Activated CD8-positive, alpha-beta memory T cell treated with anti-CD3 and anti-CD28 coated beads, Interleukin-2, amount 10 ng/mL, durations not matched to agents 7 days and 5 days (primary cell): ENCODE results near the gene TSC22D4. TPM values are rescaled to one million over a fixed set of nuclear protein-coding genes. Genes with fewer than 3 reads are reported as not detected.

Experiments used
- ATAC-seq: fragments of 150-1000 bp; cut with Tn5 transposase; one replicate; pipeline ENCODE4 v1.10.0; 2021; ENCODE audit warnings: moderate library complexity
- CTCF ChIA-PET: fragments of 350-600 bp; sonication (Branson Sonifier 250); formaldehyde crosslinking; loops from one replicate; lab custom pipeline; 2021; ENCODE audit warnings: antibody characterized with exemption; lab: Charles Lee
- DNase-seq: peaks from one replicate; pipeline ENCODE4 v3.0.0-alpha.2; 2020
- H3K27ac Mint-ChIP-seq: one replicate; pipeline ENCODE4 v1.8.0; 2021; ENCODE audit warnings: mild to moderate bottlenecking, mixed read lengths
- H3K27me3 Mint-ChIP-seq: one replicate; pipeline ENCODE4 v1.8.0; 2021; ENCODE audit warnings: mixed read lengths
- H3K36me3 Mint-ChIP-seq: one replicate; pipeline ENCODE4 v1.8.0; 2021; ENCODE audit warnings: mild to moderate bottlenecking, mixed read lengths
- H3K4me1 Mint-ChIP-seq: one replicate; pipeline ENCODE4 v1.8.0; 2021; ENCODE audit warnings: mixed read lengths
- H3K4me3 Mint-ChIP-seq: one replicate; pipeline ENCODE4 v1.8.0; 2021; ENCODE audit warnings: mild to moderate bottlenecking, moderate library complexity, mixed read lengths
- H3K9me3 Mint-ChIP-seq: one replicate; pipeline ENCODE4 v1.8.0; 2022; ENCODE audit warnings: low read depth, mixed read lengths
- total RNA-seq, 2 experiments: library from RNA; stranded (reverse); gene quantifications; one replicate each; pipeline ENCODE4 v1.2.3, GENCODE V29; 2021

The TSC22D4 gene
- total RNA-seq, 2 experiments from 2014 or later: 128 to 144 TPM

DNA sequence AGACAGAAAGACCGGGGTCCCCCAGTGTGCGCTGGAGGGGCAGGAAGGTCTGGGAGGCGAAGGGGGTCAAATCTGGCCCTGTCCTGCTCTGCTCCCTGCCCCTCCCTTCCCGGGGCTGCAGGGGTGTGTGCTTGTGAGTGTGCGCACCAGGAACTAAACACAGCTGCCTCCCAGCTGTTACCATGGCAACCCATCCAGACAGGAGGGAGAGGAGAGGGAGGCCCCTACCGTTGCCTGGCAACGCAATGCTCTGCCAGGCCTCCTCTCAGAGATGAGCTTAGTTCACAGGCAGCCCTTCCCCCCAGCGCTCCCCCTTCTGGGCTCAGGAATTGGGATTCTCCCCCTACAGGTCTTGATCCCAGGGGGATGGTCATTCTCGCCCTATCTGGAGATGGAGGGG, 10.8 kb upstream of the TSC22D4 start:
- Mint-ChIP-seq H3K36me3 (no peaks in the 10 kb centered on the region), H3K4me3 (no peak overlapping the region), H3K27me3 (peaks cover 6% of the 10 kb centered on the region), H3K27ac (no peak overlapping the region), H3K9me3 (no peaks in the 10 kb centered on the region), H3K4me1 (peaks cover 7% of the 10 kb centered on the region)
- DNase-seq (peak; percentile 65), ATAC-seq (peak; percentile 31)
- CTCF ChIA-PET: interaction anchor here (1.9 to 2.0 kb wide), 2 partner anchors 21 to 70 kb away, joined by 5 to 8 read pairs; no protein-coding TSS in a partner anchor

DNA sequence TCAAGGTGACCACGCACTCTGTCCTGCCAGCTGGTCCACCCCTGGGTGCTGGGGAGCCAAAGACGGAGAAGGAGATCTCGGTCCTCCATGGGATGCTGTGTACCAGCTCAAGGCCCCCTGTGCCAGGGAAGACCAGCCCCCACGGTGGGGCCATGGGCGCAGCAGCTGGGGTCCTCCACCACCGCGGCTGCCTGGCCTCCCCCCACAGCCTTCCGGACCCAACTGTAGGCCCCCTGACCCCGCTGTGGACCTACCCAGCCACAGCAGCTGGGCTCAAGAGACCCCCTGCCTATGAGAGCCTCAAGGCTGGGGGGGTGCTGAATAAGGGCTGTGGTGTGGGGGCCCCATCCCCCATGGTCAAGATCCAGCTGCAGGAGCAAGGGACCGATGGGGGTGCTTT, 10.1 kb upstream of the TSC22D4 start:
- H3K27ac Mint-ChIP-seq: no peak overlapping the region
- no peak overlapping the region for H3K4me3 Mint-ChIP-seq
- no peak for ATAC-seq
- H3K9me3 Mint-ChIP-seq: no peaks in the 10 kb centered on the region
- CTCF ChIA-PET: interaction anchor here (0.9 to 2.0 kb wide), 4 partner anchors 9 to 71 kb away, joined by 4 to 8 read pairs (median 5); no protein-coding TSS in a partner anchor
- H3K27me3 Mint-ChIP-seq: peaks cover 4% of the 10 kb centered on the region
- no peak for DNase-seq
- H3K36me3 Mint-ChIP-seq: no peaks in the 10 kb centered on the region
- H3K4me1 Mint-ChIP-seq: peaks cover 7% of the 10 kb centered on the region

- Mint-ChIP-seq H3K9me3 (no peaks in the 10 kb centered on the region), H3K4me3 (no peak overlapping the region), H3K36me3 (no peaks in the 10 kb centered on the region), H3K27me3 (peaks cover 4% of the 10 kb centered on the region), H3K4me1 (peaks cover 5% of the 10 kb centered on the region), H3K27ac (no peak overlapping the region)
- no peak for ATAC-seq
- DNase-seq: no peak
- CTCF ChIA-PET: interaction anchor here (0.9 to 3.9 kb wide), 5 partner anchors 9 to 71 kb away, joined by 4 to 20 read pairs (median 5); no protein-coding TSS in a partner anchor
These were observed 9.5 kb upstream of the TSC22D4 start for GRCh38 chr7:100488333-100489095.

DNA sequence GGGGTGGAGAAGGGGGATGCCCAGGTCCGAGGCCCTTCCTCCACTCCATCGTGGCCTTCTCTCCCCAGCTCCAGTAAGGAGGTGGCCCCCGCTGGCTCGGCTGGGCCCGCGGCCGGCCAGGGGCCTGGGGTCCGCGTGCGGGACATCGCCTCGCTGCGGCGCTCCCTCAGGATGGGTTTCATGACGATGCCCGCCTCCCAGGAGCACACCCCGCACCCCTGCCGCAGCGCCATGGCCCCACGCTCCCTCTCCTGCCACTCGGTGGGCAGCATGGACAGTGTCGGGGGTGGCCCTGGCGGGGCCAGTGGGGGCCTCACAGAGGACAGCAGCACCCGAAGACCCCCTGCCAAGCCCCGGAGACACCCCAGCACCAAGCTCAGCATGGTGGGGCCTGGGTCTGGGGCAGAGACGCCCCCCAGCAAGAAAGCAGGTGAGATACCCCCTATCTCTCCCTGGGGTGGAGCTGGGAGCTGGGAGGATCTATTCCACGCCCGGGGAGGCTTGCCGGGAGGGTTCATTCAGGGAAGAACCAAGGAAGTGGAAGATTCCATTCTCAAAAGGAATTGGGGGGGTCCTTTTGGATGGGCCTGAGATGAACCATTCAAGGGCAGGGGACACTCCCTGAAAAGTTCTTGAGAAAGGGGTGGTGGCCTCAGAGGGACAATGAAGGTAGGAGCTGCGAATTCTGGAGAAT, 7.9 kb upstream of the TSC22D4 start:
- no peaks in the 10 kb centered on the region for H3K36me3 Mint-ChIP-seq
- no peaks in the 10 kb centered on the region for H3K9me3 Mint-ChIP-seq
- no peaks in the 10 kb centered on the region for H3K27me3 Mint-ChIP-seq
- peaks cover 7% of the 10 kb centered on the region for H3K4me1 Mint-ChIP-seq
- no peak overlapping the region for H3K27ac Mint-ChIP-seq
- no peak overlapping the region for H3K4me3 Mint-ChIP-seq
- ATAC-seq (no peak), DNase-seq (no peak)
- CTCF ChIA-PET: interaction anchor here (1.0 to 3.9 kb wide), 3 partner anchors 18 to 72 kb away, joined by 3 to 20 read pairs (median 3); no protein-coding TSS in a partner anchor

DNA sequence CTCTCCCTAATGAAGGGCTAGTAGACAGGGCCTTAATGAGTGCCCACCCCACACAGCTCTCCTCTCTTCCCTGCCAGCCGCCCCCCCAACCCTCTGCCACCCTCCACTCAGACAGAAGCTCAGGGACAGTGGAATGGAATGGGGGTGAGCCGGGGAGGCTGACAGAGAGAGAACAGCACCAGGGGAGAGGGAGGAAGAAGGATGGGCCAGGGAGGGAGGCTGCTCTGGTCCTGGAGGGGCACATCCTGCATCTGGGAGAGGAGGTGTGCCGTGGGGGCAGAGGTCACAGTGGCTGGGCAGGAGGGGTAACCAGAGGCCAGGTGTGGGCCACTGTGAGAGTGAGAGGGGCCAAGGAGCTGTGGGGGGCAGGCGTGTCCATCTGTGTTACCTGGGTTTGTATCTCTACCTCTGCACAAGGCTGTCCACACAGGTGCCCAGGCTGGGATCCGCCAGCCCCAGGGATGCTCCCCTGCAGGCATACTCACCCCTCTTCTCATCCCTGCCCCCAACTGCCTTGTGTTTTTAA, 7.2 kb upstream of the TSC22D4 start:
- H3K9me3 Mint-ChIP-seq: no peaks in the 10 kb centered on the region
- H3K4me1 Mint-ChIP-seq: peaks cover 7% of the 10 kb centered on the region
- H3K36me3 Mint-ChIP-seq: no peaks in the 10 kb centered on the region
- H3K27me3 Mint-ChIP-seq: no peaks in the 10 kb centered on the region
- CTCF ChIA-PET: interaction anchor here (3.9 kb wide), 1 partner anchor 73 kb away, joined by 20 read pairs; no protein-coding TSS in a partner anchor
- no peak overlapping the region for H3K27ac Mint-ChIP-seq
- no peak overlapping the region for H3K4me3 Mint-ChIP-seq
- ATAC-seq: no peak
- no peak for DNase-seq

DNA sequence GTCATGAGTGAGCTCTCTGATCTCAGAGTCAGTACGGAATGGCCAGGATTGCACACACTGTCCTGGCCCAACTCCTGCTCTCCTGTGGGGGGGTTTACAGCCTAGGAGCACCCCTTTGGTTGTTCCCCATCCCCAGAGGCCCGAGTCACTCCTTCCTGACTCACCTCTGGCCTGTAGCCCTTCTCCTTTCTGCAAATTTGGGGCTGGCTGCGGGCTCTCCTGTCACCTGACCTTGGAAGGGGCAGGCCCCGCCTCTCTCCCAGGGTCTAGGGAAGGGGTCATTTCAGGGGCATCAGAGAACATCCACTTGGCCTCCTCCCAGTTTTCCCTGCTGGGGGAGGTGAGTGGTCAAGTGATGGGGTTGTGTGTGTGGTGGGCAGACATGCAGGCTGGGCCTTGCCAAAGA, 6.5 kb upstream of the TSC22D4 start:
- CTCF ChIA-PET: interaction anchor here (0.9 to 3.9 kb wide), 3 partner anchors 16 to 74 kb away, joined by 3 to 20 read pairs (median 5); partner anchors contain the start of gene AGFG2
- no peak for DNase-seq
- no peaks in the 10 kb centered on the region for H3K27me3 Mint-ChIP-seq
- no peaks in the 10 kb centered on the region for H3K36me3 Mint-ChIP-seq
- no peak overlapping the region for H3K4me3 Mint-ChIP-seq
- H3K27ac Mint-ChIP-seq: no peak overlapping the region
- no peak for ATAC-seq
- no peaks in the 10 kb centered on the region for H3K9me3 Mint-ChIP-seq
- H3K4me1 Mint-ChIP-seq: peaks cover 7% of the 10 kb centered on the region

DNA sequence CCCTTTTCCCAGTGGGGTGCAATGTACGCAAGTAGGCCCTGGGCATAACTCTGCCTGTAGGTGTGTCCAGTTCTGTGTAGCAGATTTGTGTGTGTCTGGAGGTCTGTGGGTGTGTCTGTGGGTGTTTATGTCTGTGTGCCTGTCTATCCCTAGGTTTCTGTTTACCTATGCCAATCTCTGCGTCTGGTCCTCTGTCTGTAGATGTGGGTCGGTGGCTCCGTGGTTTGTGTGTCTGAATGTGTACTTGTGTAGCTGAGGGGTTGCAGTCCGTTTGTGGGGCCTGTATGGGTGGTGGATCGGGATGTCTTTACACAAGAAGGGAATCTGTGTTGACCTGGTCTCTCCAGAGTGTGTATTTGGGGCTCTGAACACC, 5.6 kb upstream of the TSC22D4 start:
- Mint-ChIP-seq H3K4me1 (peaks cover 7% of the 10 kb centered on the region), H3K4me3 (peak overlapping the region; percentile 3), H3K36me3 (no peaks in the 10 kb centered on the region), H3K9me3 (no peaks in the 10 kb centered on the region), H3K27me3 (no peaks in the 10 kb centered on the region), H3K27ac (no peak overlapping the region)
- CTCF ChIA-PET: interaction anchor here (0.6 to 3.9 kb wide), 4 partner anchors 15 to 74 kb away, joined by 3 to 20 read pairs (median 4); partner anchors contain the start of gene AGFG2
- DNase-seq: no peak
- ATAC-seq: no peak

GRCh38 chr7:100483722-100484672, 5.0 kb upstream of the TSC22D4 start, which contains the start of gene NYAP1:
TSS of gene NYAP1 (plus strand) at chr7:100483927. CDS start at chr7:100485312, 1,385 bp downstream.
- no peaks in the 10 kb centered on the region for H3K9me3 Mint-ChIP-seq
- ATAC-seq: peak; percentile 11
- CTCF ChIA-PET: interaction anchor here (1.4 to 9.4 kb wide), 6 partner anchors 15 to 81 kb away, joined by 5 to 102 read pairs (median 9); no protein-coding TSS in a partner anchor
- peak within 1 kb of the TSS; percentile 59 for H3K27ac Mint-ChIP-seq
- H3K36me3 Mint-ChIP-seq: peaks cover 1% of the 10 kb centered on the region
- no peaks in the 10 kb centered on the region for H3K27me3 Mint-ChIP-seq
- DNase-seq: no peak
- peak within 1 kb of the TSS; percentile 72 for H3K4me3 Mint-ChIP-seq
- peaks cover 10% of the 10 kb centered on the region for H3K4me1 Mint-ChIP-seq

DNA sequence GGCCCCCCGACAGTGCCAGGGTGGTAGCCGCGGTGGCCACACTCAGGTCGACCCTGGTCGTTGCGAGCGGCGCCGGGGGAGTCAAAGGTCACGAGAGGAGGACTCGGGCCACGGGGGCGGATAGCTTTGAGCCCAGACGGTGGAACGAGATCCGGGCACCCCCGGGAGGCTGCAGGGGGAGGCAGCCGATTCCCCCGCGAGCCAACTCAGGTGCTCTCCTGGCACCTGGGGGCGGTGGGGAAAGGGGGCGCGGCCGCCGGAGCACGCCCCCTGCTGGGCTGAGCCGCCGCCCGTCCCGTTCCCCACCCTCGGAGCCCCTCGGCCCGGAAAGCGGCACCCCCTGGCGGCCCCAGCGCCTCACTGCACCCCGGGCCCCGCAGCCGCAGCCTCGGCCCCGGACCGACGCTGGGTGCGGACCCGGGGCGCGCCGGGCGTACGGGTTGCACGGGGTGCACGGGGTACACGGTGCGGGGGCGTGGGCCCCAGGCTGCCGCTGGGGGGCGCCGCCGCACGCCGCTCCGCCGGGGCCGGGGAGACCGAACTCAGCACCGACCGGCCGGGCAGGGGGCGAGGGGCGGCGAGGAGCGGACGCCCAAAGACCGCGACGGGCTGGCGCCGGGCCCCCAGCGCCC, 4.2 kb upstream of the TSC22D4 start:
- Mint-ChIP-seq H3K27me3 (no peaks in the 10 kb centered on the region), H3K27ac (no peak overlapping the region), H3K4me3 (peak overlapping the region; percentile 72), H3K36me3 (peaks cover 3% of the 10 kb centered on the region), H3K9me3 (no peaks in the 10 kb centered on the region), H3K4me1 (peaks cover 10% of the 10 kb centered on the region)
- CTCF ChIA-PET: interaction anchor here (0.8 to 9.4 kb wide), 32 partner anchors 9 to 143 kb away, joined by 3 to 102 read pairs (median 5); partner anchors contain the start of genes AGFG2, FBXO24, LRCH4 and ZCWPW1
- DNase-seq: peak; percentile 80
- ATAC-seq: peak; percentile 58

DNA sequence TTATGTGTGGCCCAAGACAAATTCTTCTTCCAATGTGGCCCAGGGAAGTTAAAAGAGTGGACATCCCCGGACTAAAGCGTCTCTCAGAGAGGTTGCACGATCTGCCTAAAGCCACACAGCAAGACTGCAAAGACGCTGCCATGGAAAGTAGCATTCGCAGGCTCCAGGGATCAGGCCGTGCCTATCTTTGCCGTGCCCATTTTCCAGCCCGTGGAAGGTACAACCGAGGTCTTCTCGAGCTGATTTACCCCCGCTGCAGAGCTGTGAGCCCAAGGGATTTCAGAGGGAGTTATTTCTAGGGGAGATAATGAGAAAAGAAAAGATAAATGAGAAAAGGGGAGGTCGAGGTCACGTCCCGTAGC, 3.7 kb upstream of the TSC22D4 start:
- DNase-seq (no peak), ATAC-seq (no peak)
- peak overlapping the region; percentile 72 for H3K4me3 Mint-ChIP-seq
- H3K36me3 Mint-ChIP-seq: peaks cover 5% of the 10 kb centered on the region
- H3K4me1 Mint-ChIP-seq: peaks cover 10% of the 10 kb centered on the region
- peak overlapping the region; percentile 59 for H3K27ac Mint-ChIP-seq
- H3K27me3 Mint-ChIP-seq: no peaks in the 10 kb centered on the region
- no peaks in the 10 kb centered on the region for H3K9me3 Mint-ChIP-seq
- CTCF ChIA-PET: interaction anchor here (0.8 to 9.4 kb wide), 34 partner anchors 9 to 144 kb away, joined by 3 to 102 read pairs (median 5); partner anchors contain the start of genes AGFG2, FBXO24, LRCH4 and ZCWPW1

DNA sequence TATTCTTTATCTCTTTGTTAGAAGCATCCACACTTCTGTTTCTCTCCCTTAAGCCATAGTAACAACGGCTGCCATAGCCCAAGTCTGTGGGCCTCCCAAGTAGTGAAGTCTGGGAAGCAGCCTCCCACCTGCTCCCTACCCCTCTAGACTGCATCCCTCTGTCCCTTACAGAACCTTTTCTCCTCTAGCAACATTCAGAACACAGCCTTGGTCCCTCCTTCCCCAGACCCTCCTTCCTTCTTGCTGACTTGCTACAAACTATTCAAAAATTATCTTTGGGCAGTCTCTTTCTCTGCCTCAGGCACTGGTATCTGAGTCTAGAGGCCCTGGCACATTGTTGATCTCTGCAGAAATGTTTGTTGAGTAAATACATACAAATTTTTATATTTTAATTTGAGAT, 2.5 kb upstream of the TSC22D4 start:
- Mint-ChIP-seq H3K4me3 (no peak overlapping the region), H3K27me3 (no peaks in the 10 kb centered on the region), H3K9me3 (no peaks in the 10 kb centered on the region), H3K27ac (peak overlapping the region; percentile 42), H3K36me3 (peaks cover 14% of the 10 kb centered on the region), H3K4me1 (peaks cover 18% of the 10 kb centered on the region)
- DNase-seq: no peak
- ATAC-seq: no peak
- CTCF ChIA-PET: interaction anchor here (1.0 to 9.4 kb wide), 9 partner anchors 12 to 152 kb away, joined by 3 to 102 read pairs (median 8); partner anchors contain the start of genes AGFG2 and ZCWPW1
